GM21447 (cell line): ENCODE results near the gene PDE4D.
"Not testable (repeated sequence)": the region's sequence is repeated elsewhere in the genome, so short reads cannot be mapped to it uniquely, and the experiment has no call there.

Experiments
- ATAC-seq: cut with Tn5 transposase; IDR thresholded peaks from one replicate; pipeline ENCODE4 v1.9.1; 2021; ENCODE audit not compliant: unreplicated experiment

The PDE4D gene

GRCh38 chr5:59588922-59589321 lies 304.6 kb downstream of the PDE4D start:
- no peak for ATAC-seq

- no peak for ATAC-seq
Measured at GRCh38 chr5:59587489-59588337, 305.8 kb downstream of the PDE4D start.

GRCh38 chr5:59586841-59587240 lies 306.7 kb downstream of the PDE4D start:
- ATAC-seq = no peak

- no peak for ATAC-seq
Measured at GRCh38 chr5:59584858-59585846, 308.4 kb downstream of the PDE4D start.

GRCh38 chr5:59583810-59584562 lies 309.5 kb downstream of the PDE4D start:
- no peak for ATAC-seq

GRCh38 chr5:59583151-59583809 lies 310.2 kb downstream of the PDE4D start:
- no peak for ATAC-seq

- no peak for ATAC-seq
Measured at GRCh38 chr5:59582746-59583145, 310.8 kb downstream of the PDE4D start.

GRCh38 chr5:59579824-59580167 lies 313.7 kb downstream of the PDE4D start:
- no peak for ATAC-seq

- ATAC-seq = no peak
Measured at GRCh38 chr5:59579101-59579823, 314.3 kb downstream of the PDE4D start.

GRCh38 chr5:59577485-59577884 lies 316.0 kb downstream of the PDE4D start:
- no peak for ATAC-seq

- ATAC-seq = no peak
Measured at GRCh38 chr5:59575648-59576445, 317.7 kb downstream of the PDE4D start.

GRCh38 chr5:59573509-59573908 lies 320.0 kb downstream of the PDE4D start:
- not testable (repeated sequence) for ATAC-seq

- ATAC-seq = no peak
Measured at GRCh38 chr5:59571067-59571466, 322.5 kb downstream of the PDE4D start.

- ATAC-seq = no peak
Measured at GRCh38 chr5:59569608-59570334, 323.8 kb downstream of the PDE4D start.

- no peak for ATAC-seq
Measured at GRCh38 chr5:59569158-59569557, 324.4 kb downstream of the PDE4D start.

- no peak for ATAC-seq
Measured at GRCh38 chr5:59568161-59568560, 325.4 kb downstream of the PDE4D start.

GRCh38 chr5:59565551-59565950 lies 328.0 kb downstream of the PDE4D start:
- no peak for ATAC-seq

- no peak for ATAC-seq
Measured at GRCh38 chr5:59564895-59565294, 328.6 kb downstream of the PDE4D start.
